Type B pancreatic cell (in vitro differentiated cells): ENCODE measurements around the gene NUP153. TPM values are rescaled to one million over a fixed set of nuclear protein-coding genes. Genes with fewer than 3 reads are reported as not detected.

Experiments
- DNase-seq: peaks from one replicate; pipeline ENCODE4 v3.0.0; 2021; ENCODE audit warnings: mixed read lengths; ENCODE audit not compliant: unreplicated experiment; ENCODE audit errors: extremely low spot score
- H3K27ac Mint-ChIP-seq: 2 replicates; pipeline ENCODE4 v1.8.0; 2021; ENCODE audit warnings: mild to moderate bottlenecking, mixed read lengths
- H3K27me3 Mint-ChIP-seq: 2 replicates; pipeline ENCODE4 v1.8.0; 2021; ENCODE audit warnings: mixed read lengths
- H3K36me3 Mint-ChIP-seq: 2 replicates; pipeline ENCODE4 v1.8.0; 2021; ENCODE audit warnings: mixed read lengths
- H3K4me1 Mint-ChIP-seq: one replicate; pipeline ENCODE4 v1.8.0; 2021; ENCODE audit warnings: mixed read lengths; ENCODE audit not compliant: unreplicated experiment
- H3K4me3 Mint-ChIP-seq: 2 replicates; pipeline ENCODE4 v1.8.0; 2021; ENCODE audit warnings: mild to moderate bottlenecking, mixed read lengths
- H3K9me3 Mint-ChIP-seq: 2 replicates; pipeline ENCODE4 v1.8.0; 2021; ENCODE audit warnings: mixed read lengths
- CTCF ChIP-seq: fragments of 200-600 bp; sonication (generic); conservative IDR thresholded peaks from 2 replicates; pipeline ENCODE4 v1.5.0; 2021; ENCODE audit warnings: antibody characterized with exemption, mild to moderate bottlenecking
- total RNA-seq: library from RNA; stranded (reverse); gene quantifications from 2 replicates; pipeline ENCODE4 v1.2.1, GENCODE V29; 2021; ENCODE audit warnings: low replicate concordance

The NUP153 gene
- total RNA-seq, 1 donor from 2014 or later = 51.8 TPM

GRCh38 chr6:17700421-17701416 is 6.0 kb downstream of the NUP153 start:
- Mint-ChIP-seq H3K36me3 (peaks cover 9% of the 10 kb centered on the region), H3K27ac (peak overlapping the region; percentile 56), H3K4me1 (peaks cover 10% of the 10 kb centered on the region), H3K9me3 (peaks cover 4% of the 10 kb centered on the region), H3K4me3 (no peak overlapping the region), H3K27me3 (no peaks in the 10 kb centered on the region)
- TF ChIP-seq CTCF = no peak
- DNase-seq = no peak

- H3K36me3 Mint-ChIP-seq = peaks cover 23% of the 10 kb centered on the region
- TF ChIP-seq CTCF = peak; percentile 28
- H3K27ac Mint-ChIP-seq = peak overlapping the region; percentile 64
- no peaks in the 10 kb centered on the region for H3K4me1 Mint-ChIP-seq
- DNase-seq = no peak
- H3K9me3 Mint-ChIP-seq = peaks cover 4% of the 10 kb centered on the region
- no peak overlapping the region for H3K4me3 Mint-ChIP-seq
- H3K27me3 Mint-ChIP-seq = no peaks in the 10 kb centered on the region
These were observed 14.7 kb downstream of the NUP153 start for GRCh38 chr6:17691925-17692538.

- Mint-ChIP-seq H3K4me3 (no peak overlapping the region), H3K27me3 (no peaks in the 10 kb centered on the region), H3K27ac (no peak overlapping the region), H3K36me3 (peaks cover 22% of the 10 kb centered on the region), H3K4me1 (no peaks in the 10 kb centered on the region), H3K9me3 (no peaks in the 10 kb centered on the region)
- DNase-seq = no peak
- no peak for TF ChIP-seq CTCF
These were observed 18.2 kb downstream of the NUP153 start for GRCh38 chr6:17688481-17688880.

GRCh38 chr6:17687136-17687535 is 19.6 kb downstream of the NUP153 start:
- Mint-ChIP-seq H3K4me1 (no peaks in the 10 kb centered on the region), H3K27me3 (no peaks in the 10 kb centered on the region), H3K36me3 (peaks cover 26% of the 10 kb centered on the region), H3K27ac (no peak overlapping the region), H3K4me3 (no peak overlapping the region), H3K9me3 (no peaks in the 10 kb centered on the region)
- no peak for TF ChIP-seq CTCF
- DNase-seq = no peak

- no peak for DNase-seq
- Mint-ChIP-seq H3K4me3 (no peak overlapping the region), H3K36me3 (peaks cover 38% of the 10 kb centered on the region), H3K27ac (no peak overlapping the region), H3K27me3 (no peaks in the 10 kb centered on the region), H3K4me1 (no peaks in the 10 kb centered on the region), H3K9me3 (no peaks in the 10 kb centered on the region)
- TF ChIP-seq CTCF = no peak
These were observed 22.6 kb downstream of the NUP153 start for GRCh38 chr6:17684134-17684533.
